Activated naive CD8-positive, alpha-beta T cell treated with anti-CD3 and anti-CD28 coated beads for 36 hours (primary cell): ENCODE data around the gene PDE2A. TPM values are rescaled to one million over a fixed set of nuclear protein-coding genes. Genes with fewer than 3 reads are reported as not detected.

Source experiments
- DNase-seq: peaks from one replicate; pipeline ENCODE4 v3.0.0; 2021
- H3K27ac Mint-ChIP-seq: one replicate; pipeline ENCODE4 v1.8.0; 2022; ENCODE audit warnings: mild to moderate bottlenecking, moderate library complexity, mixed read lengths
- H3K27me3 Mint-ChIP-seq: one replicate; pipeline ENCODE4 v1.8.0; 2022; ENCODE audit warnings: mild to moderate bottlenecking, mixed read lengths
- H3K36me3 Mint-ChIP-seq: one replicate; pipeline ENCODE4 v1.8.0; 2021; ENCODE audit warnings: mild to moderate bottlenecking, mixed read lengths
- H3K4me1 Mint-ChIP-seq: one replicate; pipeline ENCODE4 v1.8.0; 2021; ENCODE audit warnings: mixed read lengths
- H3K4me3 Mint-ChIP-seq: one replicate; pipeline ENCODE4 v1.8.0; 2022; ENCODE audit warnings: mild to moderate bottlenecking, moderate library complexity, mixed read lengths
- H3K9me3 Mint-ChIP-seq: one replicate; pipeline ENCODE4 v1.8.0; 2022; ENCODE audit warnings: mixed read lengths
- total RNA-seq, 2 experiments: library from RNA; stranded (reverse); gene quantifications; one replicate each; pipeline ENCODE4 v1.2.3, GENCODE V29; 2021

Gene PDE2A
- total RNA-seq, 2 experiments from 2014 or later, result 0.37 to 0.42 TPM

- peaks cover 4% of the 10 kb centered on the region for H3K36me3 Mint-ChIP-seq
- no peaks in the 10 kb centered on the region for H3K9me3 Mint-ChIP-seq
- no peak for DNase-seq
- peaks cover 19% of the 10 kb centered on the region for H3K4me1 Mint-ChIP-seq
- H3K27me3 Mint-ChIP-seq, result peaks cover 9% of the 10 kb centered on the region
- H3K27ac Mint-ChIP-seq, result no peak overlapping the region
- H3K4me3 Mint-ChIP-seq, result no peak overlapping the region
Measured at GRCh38 chr11:72682238-72682857, 8.1 kb upstream of the PDE2A start.

GRCh38 chr11:72681226-72682153 is 7.3 kb upstream of the PDE2A start:
- Mint-ChIP-seq H3K4me1 (peaks cover 16% of the 10 kb centered on the region), H3K27me3 (peaks cover 16% of the 10 kb centered on the region), H3K36me3 (no peaks in the 10 kb centered on the region), H3K9me3 (no peaks in the 10 kb centered on the region), H3K4me3 (no peak overlapping the region), H3K27ac (no peak overlapping the region)
- no peak for DNase-seq

- DNase-seq, result no peak
- no peaks in the 10 kb centered on the region for H3K36me3 Mint-ChIP-seq
- no peak overlapping the region for H3K27ac Mint-ChIP-seq
- no peak overlapping the region for H3K4me3 Mint-ChIP-seq
- peaks cover 24% of the 10 kb centered on the region for H3K27me3 Mint-ChIP-seq
- H3K4me1 Mint-ChIP-seq, result peaks cover 9% of the 10 kb centered on the region
- H3K9me3 Mint-ChIP-seq, result no peaks in the 10 kb centered on the region
Measured at GRCh38 chr11:72680624-72681158, 6.5 kb upstream of the PDE2A start.

GRCh38 chr11:72679869-72680268 is 5.6 kb upstream of the PDE2A start:
- peaks cover 9% of the 10 kb centered on the region for H3K4me1 Mint-ChIP-seq
- H3K36me3 Mint-ChIP-seq, result no peaks in the 10 kb centered on the region
- H3K9me3 Mint-ChIP-seq, result no peaks in the 10 kb centered on the region
- peaks cover 32% of the 10 kb centered on the region for H3K27me3 Mint-ChIP-seq
- no peak overlapping the region for H3K4me3 Mint-ChIP-seq
- DNase-seq, result no peak
- H3K27ac Mint-ChIP-seq, result no peak overlapping the region

GRCh38 chr11:72678524-72678923 is 4.3 kb upstream of the PDE2A start:
- Mint-ChIP-seq H3K36me3 (no peaks in the 10 kb centered on the region), H3K27me3 (peaks cover 45% of the 10 kb centered on the region), H3K4me3 (no peak overlapping the region), H3K9me3 (no peaks in the 10 kb centered on the region), H3K4me1 (peaks cover 6% of the 10 kb centered on the region), H3K27ac (no peak overlapping the region)
- no peak for DNase-seq

GRCh38 chr11:72676861-72677341 is 2.7 kb upstream of the PDE2A start:
- H3K27ac Mint-ChIP-seq, result no peak overlapping the region
- H3K27me3 Mint-ChIP-seq, result peaks cover 61% of the 10 kb centered on the region
- no peaks in the 10 kb centered on the region for H3K9me3 Mint-ChIP-seq

GRCh38 chr11:72675221-72675620 is 999 bp upstream of the PDE2A start:
- no peak for DNase-seq
- Mint-ChIP-seq H3K9me3 (no peaks in the 10 kb centered on the region), H3K4me1 (peaks cover 4% of the 10 kb centered on the region), H3K4me3 (no peak overlapping the region), H3K36me3 (no peaks in the 10 kb centered on the region), H3K27ac (no peak overlapping the region), H3K27me3 (peaks cover 76% of the 10 kb centered on the region)

More at GRCh38 chr11:72676861-72677341, 2.7 kb upstream of the PDE2A start:
- no peaks in the 10 kb centered on the region for H3K36me3 Mint-ChIP-seq
- H3K4me3 Mint-ChIP-seq, result no peak overlapping the region
- peaks cover 6% of the 10 kb centered on the region for H3K4me1 Mint-ChIP-seq
- DNase-seq, result peak; percentile 69

- Mint-ChIP-seq H3K27me3 (peaks cover 87% of the 10 kb centered on the region), H3K9me3 (no peaks in the 10 kb centered on the region), H3K27ac (no peak overlapping the region), H3K4me3 (no peak overlapping the region), H3K36me3 (no peaks in the 10 kb centered on the region), H3K4me1 (peaks cover 8% of the 10 kb centered on the region)
- DNase-seq, result no peak
Measured at GRCh38 chr11:72673284-72673942, 809 bp downstream of the PDE2A start.

GRCh38 chr11:72672597-72673238 is 1.5 kb downstream of the PDE2A start:
- no peak overlapping the region for H3K27ac Mint-ChIP-seq
- peaks cover 86% of the 10 kb centered on the region for H3K27me3 Mint-ChIP-seq
- DNase-seq, result no peak
- no peak overlapping the region for H3K4me3 Mint-ChIP-seq
- peaks cover under 1% of the 10 kb centered on the region for H3K9me3 Mint-ChIP-seq
- no peaks in the 10 kb centered on the region for H3K36me3 Mint-ChIP-seq
- peaks cover 7% of the 10 kb centered on the region for H3K4me1 Mint-ChIP-seq

- H3K4me3 Mint-ChIP-seq, result no peak overlapping the region
- H3K27me3 Mint-ChIP-seq, result peaks cover 89% of the 10 kb centered on the region
- peaks cover 8% of the 10 kb centered on the region for H3K9me3 Mint-ChIP-seq
- H3K27ac Mint-ChIP-seq, result no peak overlapping the region
- no peak for DNase-seq
- H3K36me3 Mint-ChIP-seq, result peaks cover 8% of the 10 kb centered on the region
- peaks cover 4% of the 10 kb centered on the region for H3K4me1 Mint-ChIP-seq
Measured at GRCh38 chr11:72671152-72672099, 2.8 kb downstream of the PDE2A start.

- Mint-ChIP-seq H3K36me3 (peaks cover 8% of the 10 kb centered on the region), H3K4me3 (no peak overlapping the region), H3K27ac (no peak overlapping the region), H3K27me3 (peaks cover 88% of the 10 kb centered on the region), H3K9me3 (peaks cover 8% of the 10 kb centered on the region), H3K4me1 (peaks cover 4% of the 10 kb centered on the region)
- DNase-seq, result no peak
Measured at GRCh38 chr11:72670041-72670440, 4.2 kb downstream of the PDE2A start.

GRCh38 chr11:72669527-72669926 is 4.7 kb downstream of the PDE2A start:
- Mint-ChIP-seq H3K9me3 (peaks cover 8% of the 10 kb centered on the region), H3K36me3 (peaks cover 8% of the 10 kb centered on the region), H3K27me3 (peaks cover 88% of the 10 kb centered on the region), H3K4me3 (no peak overlapping the region), H3K4me1 (peaks cover 4% of the 10 kb centered on the region), H3K27ac (no peak overlapping the region)
- DNase-seq, result no peak

- Mint-ChIP-seq H3K27me3 (peaks cover 81% of the 10 kb centered on the region), H3K36me3 (peaks cover 8% of the 10 kb centered on the region), H3K4me1 (peaks cover 4% of the 10 kb centered on the region), H3K27ac (peak overlapping the region; percentile 36), H3K4me3 (no peak overlapping the region), H3K9me3 (peaks cover 8% of the 10 kb centered on the region)
- peak; percentile 81 for DNase-seq
Measured at GRCh38 chr11:72668629-72669347, 5.4 kb downstream of the PDE2A start.
